Lung (tissue), 12 donors: ENCODE data around the gene CALD1. TPM values are rescaled to one million over a fixed set of nuclear protein-coding genes. Genes with fewer than 3 reads are reported as not detected.

Source experiments
- ATAC-seq: fragments of 200-7000 bp; cut with Tn5 transposase; one replicate; pipeline ENCODE4 v1.9.1; 2020; ENCODE audit warnings: moderate number of reproducible peaks; ENCODE audit not compliant: insufficient read depth, low FRiP score
- DNase-seq, 3 donors: peaks; one replicate each; pipeline ENCODE4 v3.0.0-alpha.2; 2013 to 2017
- H3K27ac ChIP-seq, 2 donors: one replicate each; pipeline ENCODE4 v1.5.1; 2013; ENCODE audit warnings: mild to moderate bottlenecking in 2 of 2, moderate library complexity in 2 of 2, control low read depth in 1 of 2, inconsistent platforms in 1 of 2, low read depth in 1 of 2, low read length in 1 of 2
- H3K27me3 ChIP-seq, 3 donors: one replicate each; pipeline ENCODE4 v1.5.1; 2013; ENCODE audit warnings: low read length in 2 of 3; ENCODE audit not compliant: control insufficient read depth in 3 of 3, insufficient read depth in 3 of 3
- H3K36me3 ChIP-seq, 4 donors: one replicate each; pipeline ENCODE4 v1.5.1; 2013; ENCODE audit warnings: low read length in 4 of 4, mild to moderate bottlenecking in 1 of 4, moderate library complexity in 1 of 4; ENCODE audit not compliant: control insufficient read depth in 4 of 4, insufficient read depth in 4 of 4
- H3K4me1 ChIP-seq, 5 donors: one replicate each; pipeline ENCODE4 v1.5.1; 2013; ENCODE audit warnings: low read length in 5 of 5, mild to moderate bottlenecking in 2 of 5, moderate library complexity in 1 of 5; ENCODE audit not compliant: control insufficient read depth in 5 of 5, insufficient read depth in 5 of 5
- H3K4me3 ChIP-seq: one replicate; pipeline ENCODE4 v1.5.1; 2013; ENCODE audit warnings: mild to moderate bottlenecking, control low read depth, moderate library complexity
- H3K9ac ChIP-seq, 2 donors: one replicate each; pipeline ENCODE4 v1.5.1; 2013; ENCODE audit warnings: low read length in 2 of 2, control low read depth in 1 of 2; ENCODE audit not compliant: insufficient read depth in 1 of 2
- H3K9me3 ChIP-seq, 4 donors: one replicate each; pipeline ENCODE4 v1.5.1; 2013; ENCODE audit warnings: low read length in 3 of 4, mild to moderate bottlenecking in 1 of 4, moderate library complexity in 1 of 4; ENCODE audit not compliant: control insufficient read depth in 4 of 4, insufficient read depth in 3 of 4
- WGBS, 2 donors: extraction: QIAGEN DNeasy Blood & Tissue Kit; methylation state at CpG; one replicate each; pipeline ENCODE4 v1.1.7; 2013; 5-methylcytosine and 5-hydroxymethylcytosine counted together
- polyA plus RNA-seq, 2 donors: library from polyadenylated mRNA; stranded (reverse); fragments of 200-250 nt; gene quantifications; one replicate each; pipeline ENCODE4 v1.2.1, GENCODE V29; 2013
- total RNA-seq, 2 donors: library from RNA; depleted of rRNA in 1 of 2; stranded (reverse); fragments of >200 nt in 1 of 2; gene quantifications; one replicate each; pipeline ENCODE4 v1.2.1, GENCODE V29; 2014 to 2021
- TF ChIP-seq, protein P1 (sequence below): IDR thresholded peaks from 2 replicates; pipeline ENCODE4 v1.5.1; 2012; ENCODE audit warnings: mild to moderate bottlenecking; ENCODE audit errors: control extremely low read depth, extremely low read depth
- donor health status: control.
- donor health status: control.
- donor health status: Bipolar disorder and iron deficiency.
- donor health status: healthy.
- donor health status: DM: yes; HTN: yes; CAD: no.

Gene CALD1
- total and polyA plus RNA-seq, 4 donors: 56.4 to 173 (median 92.0) TPM

DNA sequence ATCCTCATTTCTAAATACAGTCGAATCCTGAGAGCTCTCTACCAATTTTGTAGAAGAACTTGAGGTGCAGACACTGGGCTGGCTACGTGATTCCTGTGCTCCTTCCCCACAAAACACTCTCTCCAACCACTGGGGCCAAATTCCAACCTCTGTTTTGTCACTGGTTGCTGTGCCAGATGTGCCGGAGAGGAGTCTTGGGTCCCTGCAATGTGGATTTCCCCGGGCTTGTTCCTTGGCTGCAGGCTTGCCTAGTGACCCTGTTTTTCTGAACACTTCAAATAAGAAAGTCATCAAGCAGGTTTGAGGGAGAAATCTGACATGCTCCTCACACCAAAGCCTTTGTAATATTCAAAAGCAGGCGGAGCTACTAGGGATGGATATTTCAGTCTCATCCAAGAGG lies 162.5 kb downstream of the CALD1 start:
- H3K4me3 ChIP-seq: no peak overlapping the region
- TF ChIP-seq, protein P1, sequence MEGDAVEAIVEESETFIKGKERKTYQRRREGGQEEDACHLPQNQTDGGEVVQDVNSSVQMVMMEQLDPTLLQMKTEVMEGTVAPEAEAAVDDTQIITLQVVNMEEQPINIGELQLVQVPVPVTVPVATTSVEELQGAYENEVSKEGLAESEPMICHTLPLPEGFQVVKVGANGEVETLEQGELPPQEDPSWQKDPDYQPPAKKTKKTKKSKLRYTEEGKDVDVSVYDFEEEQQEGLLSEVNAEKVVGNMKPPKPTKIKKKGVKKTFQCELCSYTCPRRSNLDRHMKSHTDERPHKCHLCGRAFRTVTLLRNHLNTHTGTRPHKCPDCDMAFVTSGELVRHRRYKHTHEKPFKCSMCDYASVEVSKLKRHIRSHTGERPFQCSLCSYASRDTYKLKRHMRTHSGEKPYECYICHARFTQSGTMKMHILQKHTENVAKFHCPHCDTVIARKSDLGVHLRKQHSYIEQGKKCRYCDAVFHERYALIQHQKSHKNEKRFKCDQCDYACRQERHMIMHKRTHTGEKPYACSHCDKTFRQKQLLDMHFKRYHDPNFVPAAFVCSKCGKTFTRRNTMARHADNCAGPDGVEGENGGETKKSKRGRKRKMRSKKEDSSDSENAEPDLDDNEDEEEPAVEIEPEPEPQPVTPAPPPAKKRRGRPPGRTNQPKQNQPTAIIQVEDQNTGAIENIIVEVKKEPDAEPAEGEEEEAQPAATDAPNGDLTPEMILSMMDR: no peak
- no peaks in the 10 kb centered on the region for H3K9me3 ChIP-seq
- no peaks in the 10 kb centered on the region for H3K27me3 ChIP-seq
- 64 to 84% methylated on average over 5 of the region's 5 CpGs for WGBS, 2 donors
- H3K9ac ChIP-seq: no peak overlapping the region
- peak in 2 of 3 donors; percentile 22 to 56 for DNase-seq
- peaks cover 0 to 30% (median 6%) of the 10 kb centered on the region in 4 donors for H3K36me3 ChIP-seq
- H3K4me1 ChIP-seq: peaks cover 0 to 9% (median 3%) of the 10 kb centered on the region in 5 donors
- no peak overlapping the region for H3K27ac ChIP-seq
- no peak for ATAC-seq

DNA sequence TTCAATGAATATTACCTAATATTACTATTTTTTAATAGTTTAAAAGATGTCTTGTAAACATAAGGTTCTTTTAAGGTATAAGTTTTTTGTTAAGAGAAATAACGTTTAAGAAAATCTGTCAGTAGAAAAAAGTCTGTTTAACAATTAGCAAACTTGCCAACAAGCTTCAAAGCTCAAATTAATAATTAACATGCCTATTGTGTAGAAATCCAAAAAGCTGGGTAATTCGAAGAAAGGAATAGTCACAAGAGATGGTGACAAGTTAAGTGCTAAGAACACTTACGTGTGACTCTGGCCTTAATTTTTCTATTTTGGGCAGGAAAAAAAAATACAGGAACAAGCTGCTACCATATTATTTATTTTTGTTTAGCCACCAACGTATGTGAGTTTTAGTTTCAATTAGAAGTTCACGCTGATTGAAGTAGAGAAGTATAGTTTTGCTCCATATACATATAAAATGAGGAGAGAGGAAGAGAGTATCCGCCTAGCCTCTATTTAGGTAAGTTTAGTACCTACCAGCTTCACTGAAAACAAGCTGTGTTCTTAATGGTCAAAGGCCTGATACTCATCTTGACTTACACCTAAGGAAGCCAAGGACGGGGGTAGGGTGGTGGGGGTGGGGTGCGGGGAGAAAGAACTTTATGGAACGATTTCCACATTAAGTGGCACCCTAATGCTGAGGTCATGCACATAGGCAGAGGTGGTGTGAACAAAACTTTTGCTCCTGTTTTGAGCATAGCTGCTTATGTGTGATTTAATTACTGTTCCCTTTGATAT lies 163.4 kb downstream of the CALD1 start:
- no peak for DNase-seq
- Histone ChIP-seq H3K4me3 (no peak overlapping the region), H3K27me3 (no peaks in the 10 kb centered on the region), H3K4me1 (peaks cover 0 to 9% (median 0%) of the 10 kb centered on the region in 5 donors), H3K36me3 (peaks cover 0 to 31% (median 11%) of the 10 kb centered on the region in 4 donors), H3K9me3 (no peaks in the 10 kb centered on the region), H3K9ac (no peak overlapping the region), H3K27ac (no peak overlapping the region)
- 60 to 76% methylated on average over 9 of the region's 9 CpGs for WGBS, 2 donors
- TF ChIP-seq, protein P1: no peak
- ATAC-seq: no peak

DNA sequence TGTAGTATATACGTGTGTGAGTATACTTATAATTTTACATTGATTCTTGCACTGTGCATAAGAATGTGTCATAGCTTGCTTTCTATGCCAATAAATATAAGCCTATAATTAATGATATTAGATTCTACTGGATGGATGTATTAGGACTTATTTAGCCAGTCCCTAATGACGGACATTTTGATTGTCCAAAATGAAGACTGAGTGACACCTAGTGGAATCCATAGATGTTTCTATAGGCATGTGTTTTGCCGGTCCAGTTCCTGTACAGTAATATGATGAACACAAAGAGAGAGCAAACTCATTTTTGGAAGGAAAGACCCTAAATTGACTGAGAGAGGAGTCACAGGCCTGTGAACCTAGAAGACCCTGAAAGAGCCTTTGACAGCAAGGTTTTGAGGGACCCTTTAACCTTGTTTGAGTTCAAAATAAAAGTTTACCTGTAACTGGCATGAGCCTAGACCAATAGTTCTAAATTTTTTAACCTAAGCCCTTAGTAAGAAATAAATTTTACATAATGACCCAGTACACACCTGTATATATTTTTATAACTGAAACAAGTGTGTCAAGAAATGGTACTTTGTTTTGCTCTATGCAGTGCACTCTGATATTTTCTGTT lies 164.5 kb downstream of the CALD1 start:
- no peaks in the 10 kb centered on the region for H3K27me3 ChIP-seq
- no peak for ATAC-seq
- peaks cover 0 to 34% (median 12%) of the 10 kb centered on the region in 4 donors for H3K36me3 ChIP-seq
- H3K4me1 ChIP-seq: peaks cover 0 to 7% (median 0%) of the 10 kb centered on the region in 5 donors
- H3K9me3 ChIP-seq: no peaks in the 10 kb centered on the region
- H3K27ac ChIP-seq: no peak overlapping the region
- no peak overlapping the region for H3K4me3 ChIP-seq
- no peak overlapping the region for H3K9ac ChIP-seq
- WGBS, 2 donors: 46 to 47% methylated on average over 3 of the region's 3 CpGs
- TF ChIP-seq, protein P1: no peak
- peak in 2 of 3 donors; percentile 69 to 78 for DNase-seq
